CD4-positive, CD25-positive, alpha-beta regulatory T cell (primary cell): ENCODE measurements around the gene SIK3. TPM values are rescaled to one million over a fixed set of nuclear protein-coding genes. Genes with fewer than 3 reads are reported as not detected.

ENCODE experiments used
- ATAC-seq, 2 donors: fragments of 150-1000 bp; cut with Tn5 transposase; one replicate each; pipeline ENCODE4 v1.10.0; 2021; ENCODE audit warnings: low read depth in 2 of 2, moderate number of reproducible peaks in 2 of 2, moderate library complexity in 1 of 2
- DNase-seq, 3 donors: peaks; one replicate each; pipeline versions ENCODE4 v3.0.0 to v3.0.0-alpha.2; 2012 to 2022; ENCODE audit warnings: mixed read lengths in 1 of 3
- H3K27ac ChIP-seq: one replicate; pipeline ENCODE4 v1.7.0; 2013; ENCODE audit warnings: mild to moderate bottlenecking, low read length; ENCODE audit not compliant: insufficient read depth, poor library complexity, severe bottlenecking
- H3K27me3 ChIP-seq: one replicate; pipeline ENCODE4 v1.7.0; 2013; ENCODE audit warnings: low read length; ENCODE audit not compliant: control insufficient read depth, insufficient read depth
- H3K36me3 ChIP-seq: one replicate; pipeline ENCODE4 v1.7.0; 2013; ENCODE audit warnings: mild to moderate bottlenecking, low read length, moderate library complexity; ENCODE audit not compliant: control insufficient read depth, insufficient read depth
- H3K4me1 ChIP-seq: 2 replicates; pipeline ENCODE4 v1.7.0; 2013; ENCODE audit warnings: mild to moderate bottlenecking, low read length; ENCODE audit not compliant: insufficient read depth, control insufficient read depth, poor library complexity, severe bottlenecking
- H3K4me3 ChIP-seq: one replicate; pipeline ENCODE4 v1.7.0; 2013; ENCODE audit warnings: low read depth, mild to moderate bottlenecking, low read length, moderate library complexity
- H3K9me3 ChIP-seq, 2 experiments: 1 replicate in 1 of 2; 2 replicates in 1 of 2; pipeline ENCODE4 v1.7.0; 2013; ENCODE audit warnings: low read length in 2 of 2, mild to moderate bottlenecking in 1 of 2, moderate library complexity in 1 of 2; ENCODE audit not compliant: control insufficient read depth in 2 of 2
- H3K27ac Mint-ChIP-seq, 3 donors: one replicate each; pipeline ENCODE4 v1.8.0; 2020 to 2022; ENCODE audit warnings: mild to moderate bottlenecking in 3 of 3, mixed read lengths in 3 of 3, moderate library complexity in 2 of 3
- H3K27me3 Mint-ChIP-seq: one replicate; pipeline ENCODE4 v1.8.0; 2022; ENCODE audit warnings: mild to moderate bottlenecking, mixed read lengths
- H3K36me3 Mint-ChIP-seq: one replicate; pipeline ENCODE4 v1.8.0; 2020; ENCODE audit warnings: mixed read lengths
- H3K4me1 Mint-ChIP-seq, 4 donors: one replicate each; pipeline ENCODE4 v1.8.0; 2020 to 2022; ENCODE audit warnings: mixed read lengths in 4 of 4, mild to moderate bottlenecking in 1 of 4
- H3K4me3 Mint-ChIP-seq, 4 donors: one replicate each; pipeline ENCODE4 v1.8.0; 2020 to 2022; ENCODE audit warnings: mild to moderate bottlenecking in 4 of 4, mixed read lengths in 4 of 4, moderate library complexity in 3 of 4
- H3K9me3 Mint-ChIP-seq, 7 donors: one replicate each; pipeline ENCODE4 v1.8.0; 2020 to 2022; ENCODE audit warnings: mixed read lengths in 7 of 7, mild to moderate bottlenecking in 3 of 7, moderate library complexity in 2 of 7
- polyA plus RNA-seq, 4 donors: library from polyadenylated mRNA; unstranded; fragments of 300-500 nt; fragmentation: Illumina TruSeq; gene quantifications; one replicate each; pipeline ENCODE4 v1.2.3, GENCODE V29; 2021
- total RNA-seq: library from RNA; stranded (reverse); gene quantifications from one replicate; pipeline ENCODE4 v1.2.3, GENCODE V29; 2022

The SIK3 gene
- total and polyA plus RNA-seq, 5 donors from 2014 or later: 7.0 to 55.2 (median 9.4) TPM

- Histone ChIP-seq H3K4me3 (peak overlapping the region; percentile 30), H3K4me1 (peaks cover 16% of the 10 kb centered on the region), H3K9me3 (no peaks in the 10 kb centered on the region), H3K27me3 (no peaks in the 10 kb centered on the region), H3K36me3 (no peaks in the 10 kb centered on the region), H3K27ac (no peak overlapping the region)
- Mint-ChIP-seq H3K36me3 (no peaks in the 10 kb centered on the region), H3K9me3 (peaks cover 0 to 3% (median 0%) of the 10 kb centered on the region in 7 donors), H3K27me3 (no peaks in the 10 kb centered on the region), H3K4me3 (peak overlapping the region in 2 of 4 donors; percentile 0 to 57), H3K4me1 (peaks cover 21 to 65% (median 51%) of the 10 kb centered on the region in 4 donors), H3K27ac (peak overlapping the region in 1 of 3 donors; percentile 61)
- ATAC-seq (no peak), DNase-seq (no peak)
Observed at GRCh38 chr11:117073539-117073938, 24.7 kb downstream of the SIK3 start.

- peaks cover 5% of the 10 kb centered on the region for H3K36me3 Mint-ChIP-seq
- Histone ChIP-seq H3K9me3 (no peaks in the 10 kb centered on the region), H3K4me1 (peaks cover 8% of the 10 kb centered on the region), H3K27me3 (no peaks in the 10 kb centered on the region), H3K27ac (no peak overlapping the region), H3K4me3 (peak overlapping the region; percentile 30), H3K36me3 (no peaks in the 10 kb centered on the region)
- H3K4me3 Mint-ChIP-seq: peak overlapping the region in 1 of 4 donors; percentile 0
- H3K9me3 Mint-ChIP-seq: peaks cover 0 to 3% (median 0%) of the 10 kb centered on the region in 7 donors
- peaks cover 15 to 65% (median 49%) of the 10 kb centered on the region in 4 donors for H3K4me1 Mint-ChIP-seq
- peak overlapping the region in 1 of 3 donors; percentile 61 for H3K27ac Mint-ChIP-seq
- DNase-seq (peak in 1 of 3 donors; percentile 47), ATAC-seq (peak; percentile 55 to 79)
- H3K27me3 Mint-ChIP-seq: no peaks in the 10 kb centered on the region
Observed at GRCh38 chr11:117072517-117073461, 25.4 kb downstream of the SIK3 start.

DNA sequence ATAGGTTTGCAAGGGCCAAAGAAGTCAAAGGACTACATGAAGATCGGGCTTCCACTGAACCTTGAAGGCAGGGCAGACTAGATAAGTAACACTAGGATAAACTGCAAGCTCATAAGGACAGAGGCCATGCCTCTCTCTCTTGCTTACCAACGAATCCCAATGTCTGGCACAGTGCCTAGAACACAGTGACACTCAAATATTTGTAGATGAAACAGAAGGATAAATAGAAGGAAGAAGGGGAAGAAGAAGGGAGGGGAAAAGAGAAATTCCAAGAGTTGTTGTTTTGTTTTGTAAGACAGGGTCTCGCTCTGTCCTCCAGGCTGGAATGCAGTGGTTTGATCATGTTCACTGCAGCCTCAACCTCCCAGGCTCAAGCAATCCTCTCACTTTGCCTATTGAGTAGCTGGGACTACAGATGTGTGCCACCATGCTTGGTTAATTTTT is 26.9 kb downstream of the SIK3 start:
- Histone ChIP-seq H3K4me1 (peaks cover 4% of the 10 kb centered on the region), H3K4me3 (no peak overlapping the region), H3K27ac (no peak overlapping the region), H3K27me3 (no peaks in the 10 kb centered on the region), H3K9me3 (no peaks in the 10 kb centered on the region), H3K36me3 (no peaks in the 10 kb centered on the region)
- no peak for ATAC-seq
- peaks cover 0 to 4% (median 0%) of the 10 kb centered on the region in 7 donors for H3K9me3 Mint-ChIP-seq
- H3K27me3 Mint-ChIP-seq: no peaks in the 10 kb centered on the region
- H3K4me1 Mint-ChIP-seq: peaks cover 15 to 66% (median 51%) of the 10 kb centered on the region in 4 donors
- no peak for DNase-seq
- H3K36me3 Mint-ChIP-seq: peaks cover 10% of the 10 kb centered on the region
- H3K4me3 Mint-ChIP-seq: no peak overlapping the region
- H3K27ac Mint-ChIP-seq: peak overlapping the region in 1 of 3 donors; percentile 72

- Mint-ChIP-seq H3K9me3 (peaks cover 0 to 4% (median 0%) of the 10 kb centered on the region in 7 donors), H3K27ac (peak overlapping the region in 1 of 3 donors; percentile 6), H3K27me3 (no peaks in the 10 kb centered on the region), H3K4me1 (peaks cover 15 to 63% (median 53%) of the 10 kb centered on the region in 4 donors), H3K36me3 (peaks cover 13% of the 10 kb centered on the region), H3K4me3 (no peak overlapping the region)
- Histone ChIP-seq H3K9me3 (no peaks in the 10 kb centered on the region), H3K27me3 (no peaks in the 10 kb centered on the region), H3K27ac (no peak overlapping the region), H3K4me1 (peaks cover 4% of the 10 kb centered on the region), H3K4me3 (no peak overlapping the region), H3K36me3 (no peaks in the 10 kb centered on the region)
- ATAC-seq: no peak
- DNase-seq: no peak
Observed at GRCh38 chr11:117070016-117070415, 28.2 kb downstream of the SIK3 start.

DNA sequence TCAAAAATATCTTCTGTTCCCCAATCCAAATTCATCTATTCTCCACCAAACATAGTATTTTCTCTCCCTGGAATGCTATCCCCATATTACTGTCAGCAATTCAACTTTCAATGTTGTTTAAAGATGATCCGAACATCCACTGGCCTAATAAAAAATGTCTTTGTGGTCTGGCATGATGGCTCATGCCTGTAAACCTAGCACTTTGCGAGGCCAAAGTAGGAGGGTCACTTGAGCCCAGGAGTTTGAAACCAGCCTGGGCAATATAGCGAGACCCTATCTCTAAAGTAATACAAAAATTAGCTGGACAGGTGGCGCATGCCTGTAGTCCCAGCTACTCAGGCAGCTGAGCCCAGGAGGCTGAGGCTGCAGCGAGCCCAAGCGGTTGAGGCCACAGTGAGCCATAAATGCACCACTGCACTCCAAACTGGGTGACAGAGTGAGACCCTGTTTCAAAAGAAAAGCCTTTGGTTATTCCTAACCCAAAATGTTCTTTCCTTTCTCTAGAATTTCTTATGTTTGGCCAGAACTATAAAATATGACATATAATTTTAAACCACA is 29.8 kb downstream of the SIK3 start:
- H3K4me1 Mint-ChIP-seq: peaks cover 26 to 66% (median 55%) of the 10 kb centered on the region in 4 donors
- H3K27me3 ChIP-seq: no peaks in the 10 kb centered on the region

DNA sequence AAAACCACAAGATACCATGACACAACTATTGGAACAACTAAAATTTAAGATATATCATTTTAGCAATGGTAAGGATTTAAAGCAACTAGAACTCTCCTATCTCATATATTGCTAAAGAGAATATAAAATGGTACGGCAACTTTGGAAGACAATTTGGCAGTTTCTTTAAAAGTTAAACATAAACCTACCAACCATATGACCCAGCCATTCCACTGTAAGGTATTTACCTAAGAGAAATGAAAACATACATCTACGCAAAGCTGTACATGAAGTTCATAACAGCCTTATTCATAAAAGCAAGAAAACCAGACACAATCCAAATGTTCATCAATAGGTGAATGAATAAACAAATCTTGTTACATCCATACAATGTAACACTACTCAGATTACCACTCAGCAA is 31.3 kb downstream of the SIK3 start:
- Histone ChIP-seq H3K36me3 (no peaks in the 10 kb centered on the region), H3K27me3 (no peaks in the 10 kb centered on the region), H3K27ac (no peak overlapping the region), H3K4me1 (peaks cover 25% of the 10 kb centered on the region), H3K4me3 (no peak overlapping the region), H3K9me3 (no peaks in the 10 kb centered on the region)
- peaks cover 7% of the 10 kb centered on the region for H3K27me3 Mint-ChIP-seq
- peak overlapping the region in 1 of 3 donors; percentile 4 for H3K27ac Mint-ChIP-seq
- DNase-seq (no peak), ATAC-seq (no peak)
- H3K9me3 Mint-ChIP-seq: peaks cover 0 to 1% (median 0%) of the 10 kb centered on the region in 7 donors
- H3K4me3 Mint-ChIP-seq: no peak overlapping the region
- peaks cover 22 to 68% (median 56%) of the 10 kb centered on the region in 4 donors for H3K4me1 Mint-ChIP-seq
- peaks cover 13% of the 10 kb centered on the region for H3K36me3 Mint-ChIP-seq

More for the DNA sequence above, 29.8 kb downstream of the SIK3 start:
- Histone ChIP-seq H3K9me3 (no peaks in the 10 kb centered on the region), H3K27ac (no peak overlapping the region), H3K4me1 (peaks cover 17% of the 10 kb centered on the region), H3K36me3 (no peaks in the 10 kb centered on the region), H3K4me3 (no peak overlapping the region)
- Mint-ChIP-seq H3K27ac (peak overlapping the region in 1 of 3 donors; percentile 12), H3K36me3 (peaks cover 13% of the 10 kb centered on the region), H3K27me3 (peaks cover 7% of the 10 kb centered on the region), H3K9me3 (peaks cover 0 to 1% (median 0%) of the 10 kb centered on the region in 7 donors), H3K4me3 (no peak overlapping the region)
- ATAC-seq (no peak), DNase-seq (no peak)

DNA sequence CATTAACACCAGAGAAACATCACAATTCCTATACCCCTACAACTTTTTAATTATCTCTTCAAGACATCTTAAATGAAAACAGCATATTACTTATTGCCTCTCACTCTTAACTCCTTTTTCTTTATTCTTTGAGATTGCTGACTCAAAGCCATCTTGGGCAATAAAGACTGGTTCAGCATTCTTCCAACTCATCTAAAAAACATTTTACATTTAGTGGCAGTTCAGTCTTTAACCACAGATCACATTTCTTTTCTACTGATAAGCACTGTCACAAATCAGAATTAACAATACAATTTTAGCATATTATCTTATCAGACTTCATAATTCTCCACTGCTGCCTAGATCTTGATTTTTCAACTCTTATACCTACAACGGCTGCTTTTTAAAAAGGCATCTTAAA is 34.0 kb downstream of the SIK3 start:
- Histone ChIP-seq H3K27me3 (no peaks in the 10 kb centered on the region), H3K9me3 (no peaks in the 10 kb centered on the region), H3K36me3 (no peaks in the 10 kb centered on the region), H3K4me1 (peaks cover 25% of the 10 kb centered on the region), H3K4me3 (peak overlapping the region; percentile 6), H3K27ac (no peak overlapping the region)
- peaks cover 30 to 72% (median 59%) of the 10 kb centered on the region in 4 donors for H3K4me1 Mint-ChIP-seq
- H3K27me3 Mint-ChIP-seq: peaks cover 7% of the 10 kb centered on the region
- peak in 1 of 2 donors; percentile 16 for ATAC-seq
- peaks cover 0 to 1% (median 0%) of the 10 kb centered on the region in 7 donors for H3K9me3 Mint-ChIP-seq
- peak overlapping the region; percentile 3 to 10 (median 9) for H3K27ac Mint-ChIP-seq
- peaks cover 13% of the 10 kb centered on the region for H3K36me3 Mint-ChIP-seq
- H3K4me3 Mint-ChIP-seq: peak overlapping the region in 3 of 4 donors; percentile 0 to 7 (median 4)
- peak in 1 of 3 donors; percentile 23 for DNase-seq
